Measurements from ENCODE around the gene DUSP12. TPM values are rescaled to one million over a fixed set of nuclear protein-coding genes. Genes with fewer than 3 reads are reported as not detected.
A peak's percentile ranks its signal among the peaks of the same experiment; 100 is the strongest.

The DUSP12 gene
- total and polyA plus RNA-seq, 8 donors, result 13.6 to 53.0 (median 41.7) TPM

DNA sequence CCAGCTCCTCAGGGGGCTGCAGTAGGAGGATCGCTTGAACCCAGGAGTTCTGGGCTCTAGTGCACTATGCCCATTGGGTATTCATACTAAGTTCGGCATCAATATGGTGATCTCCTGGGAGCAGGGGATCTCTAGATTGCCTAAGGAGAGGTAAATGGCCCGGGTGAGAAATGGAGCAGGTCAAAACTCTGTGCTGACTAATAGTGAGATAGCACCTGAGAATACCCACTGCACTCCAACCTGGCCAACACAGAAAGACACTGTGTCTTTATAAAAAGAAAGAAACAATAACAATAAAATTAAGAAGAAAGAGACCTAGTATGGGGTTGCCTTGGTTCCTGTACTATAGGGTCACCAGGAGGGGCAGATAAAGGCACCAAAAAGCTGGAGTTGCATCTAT, 13.7 kb upstream of the DUSP12 start:
- ATAC-seq, result no peak
- intact Hi-C loops (cut with DNase I), result no loop called here
- H3K36me3 ChIP-seq, result no peaks in the 10 kb centered on the region
- peaks cover 0 to 29% of the 10 kb centered on the region in 2 donors for H3K4me1 ChIP-seq
- no peak overlapping the region for H3K27ac ChIP-seq
- DNase-seq, result no peak
- peaks cover 0 to 6% of the 10 kb centered on the region in 2 donors for H3K27me3 ChIP-seq
- TF ChIP-seq, protein P1, sequence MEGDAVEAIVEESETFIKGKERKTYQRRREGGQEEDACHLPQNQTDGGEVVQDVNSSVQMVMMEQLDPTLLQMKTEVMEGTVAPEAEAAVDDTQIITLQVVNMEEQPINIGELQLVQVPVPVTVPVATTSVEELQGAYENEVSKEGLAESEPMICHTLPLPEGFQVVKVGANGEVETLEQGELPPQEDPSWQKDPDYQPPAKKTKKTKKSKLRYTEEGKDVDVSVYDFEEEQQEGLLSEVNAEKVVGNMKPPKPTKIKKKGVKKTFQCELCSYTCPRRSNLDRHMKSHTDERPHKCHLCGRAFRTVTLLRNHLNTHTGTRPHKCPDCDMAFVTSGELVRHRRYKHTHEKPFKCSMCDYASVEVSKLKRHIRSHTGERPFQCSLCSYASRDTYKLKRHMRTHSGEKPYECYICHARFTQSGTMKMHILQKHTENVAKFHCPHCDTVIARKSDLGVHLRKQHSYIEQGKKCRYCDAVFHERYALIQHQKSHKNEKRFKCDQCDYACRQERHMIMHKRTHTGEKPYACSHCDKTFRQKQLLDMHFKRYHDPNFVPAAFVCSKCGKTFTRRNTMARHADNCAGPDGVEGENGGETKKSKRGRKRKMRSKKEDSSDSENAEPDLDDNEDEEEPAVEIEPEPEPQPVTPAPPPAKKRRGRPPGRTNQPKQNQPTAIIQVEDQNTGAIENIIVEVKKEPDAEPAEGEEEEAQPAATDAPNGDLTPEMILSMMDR (IDR thresholded peaks at IDR 0.05), result no peak
- H3K9me3 ChIP-seq, result no peaks in the 10 kb centered on the region
- no peak overlapping the region for H3K4me3 ChIP-seq

DNA sequence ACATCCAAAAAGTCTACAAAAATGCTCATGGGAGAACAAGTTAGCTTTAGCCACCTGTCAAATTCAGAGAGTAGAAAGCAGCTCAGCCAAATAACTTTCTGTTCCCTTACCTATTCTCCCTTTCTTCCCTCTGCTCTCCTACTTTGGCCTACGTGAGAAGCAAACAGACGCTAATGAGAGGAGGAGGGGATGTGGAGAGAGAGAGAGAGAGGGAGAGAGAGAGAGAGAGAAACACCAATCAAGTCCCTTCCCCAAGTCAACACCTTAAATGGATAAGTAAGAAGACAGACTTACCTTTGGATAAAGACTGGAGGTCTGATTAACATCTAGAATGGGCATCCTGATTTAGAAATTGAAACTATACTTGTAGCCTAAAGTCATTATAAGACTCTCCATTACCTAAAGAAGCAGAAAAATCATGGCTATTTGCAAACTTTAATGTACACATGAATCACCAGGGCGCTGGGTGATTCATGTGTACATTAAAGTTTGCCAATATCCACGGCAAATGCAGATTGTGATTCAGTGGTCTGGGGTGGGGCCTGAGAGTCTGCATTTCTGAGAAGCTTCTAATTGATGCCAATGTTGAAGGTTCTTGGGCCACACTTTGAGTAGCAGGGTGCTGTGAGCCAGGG, 13.1 kb upstream of the DUSP12 start:
- Histone ChIP-seq H3K27ac (no peak overlapping the region), H3K27me3 (peaks cover 0 to 6% of the 10 kb centered on the region in 2 donors), H3K4me3 (no peak overlapping the region), H3K4me1 (peaks cover 0 to 36% of the 10 kb centered on the region in 2 donors), H3K9me3 (no peaks in the 10 kb centered on the region), H3K36me3 (no peaks in the 10 kb centered on the region)
- TF ChIP-seq, protein P1 (IDR thresholded peaks at IDR 0.05), result no peak
- DNase-seq (no peak), ATAC-seq (no peak)
- intact Hi-C loops (cut with DNase I), result no loop called here

DNA sequence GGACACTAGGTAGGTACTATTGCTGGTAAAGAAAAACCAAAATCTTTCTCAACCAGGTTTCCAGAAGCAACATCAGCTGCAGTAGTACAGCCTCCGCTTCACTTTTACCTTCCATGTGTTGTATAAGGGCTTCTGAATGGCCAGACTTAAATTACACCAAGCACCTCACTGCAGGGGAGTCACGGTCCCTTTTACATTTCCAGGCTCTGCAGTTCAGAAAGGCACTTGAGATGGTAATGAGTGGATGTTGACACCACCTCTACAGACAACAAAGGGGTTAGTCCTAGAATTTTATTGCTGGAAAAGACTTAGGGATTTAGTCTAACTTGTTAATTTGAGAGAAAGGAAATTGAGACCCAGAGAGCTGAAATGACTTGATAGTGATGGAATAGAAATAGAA, 12.0 kb upstream of the DUSP12 start:
- H3K9me3 ChIP-seq, result no peaks in the 10 kb centered on the region
- H3K27me3 ChIP-seq, result peaks cover 0 to 6% of the 10 kb centered on the region in 2 donors
- no peak overlapping the region for H3K27ac ChIP-seq
- peaks cover 0 to 39% of the 10 kb centered on the region in 2 donors for H3K4me1 ChIP-seq
- no peak overlapping the region for H3K4me3 ChIP-seq
- ATAC-seq (no peak), DNase-seq (no peak)
- TF ChIP-seq, protein P1 (IDR thresholded peaks at IDR 0.05), result no peak
- intact Hi-C loops (cut with DNase I), result no loop called here
- H3K36me3 ChIP-seq, result no peaks in the 10 kb centered on the region

DNA sequence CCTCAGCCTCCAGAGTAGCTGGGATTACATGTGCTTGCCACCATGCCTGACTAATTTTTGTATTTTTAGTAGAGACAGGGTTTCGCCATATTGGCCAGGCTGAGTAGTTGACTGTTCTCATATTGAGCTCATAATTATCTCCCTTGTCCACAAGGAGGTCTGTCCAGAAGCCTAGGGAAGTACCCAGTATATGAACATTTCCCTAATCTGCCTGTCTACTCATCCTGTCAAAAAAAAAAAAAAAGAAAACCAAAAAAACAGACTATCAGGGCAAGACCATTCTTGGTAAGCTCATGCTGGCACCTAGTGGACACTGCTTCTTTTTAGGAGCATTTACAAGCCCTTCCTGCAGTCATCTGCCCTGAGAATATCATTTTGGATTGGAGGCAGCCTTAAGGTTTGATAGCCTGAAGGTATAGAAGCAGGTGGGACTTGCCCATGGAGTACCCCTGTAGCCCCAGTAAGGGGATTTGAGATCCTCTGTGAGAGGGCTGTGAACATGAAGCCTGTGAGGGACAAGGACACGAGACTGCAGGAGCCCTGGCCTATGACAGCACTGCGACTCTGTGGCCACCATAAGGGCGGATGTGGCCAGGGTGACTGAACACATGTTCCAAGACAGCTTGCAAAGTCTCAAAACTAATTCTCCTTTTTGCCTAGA, 10.8 kb upstream of the DUSP12 start:
- intact Hi-C loops (cut with DNase I), result no loop called here
- peaks cover 0 to 6% of the 10 kb centered on the region in 2 donors for H3K27me3 ChIP-seq
- DNase-seq (peak in 3 of 4 donors; percentile 40 to 73 (median 72)), ATAC-seq (peak; percentile 78)
- H3K4me1 ChIP-seq, result peaks cover 0 to 39% of the 10 kb centered on the region in 2 donors
- H3K27ac ChIP-seq, result peak overlapping the region in 1 of 2 donors; percentile 70
- TF ChIP-seq, protein P1 (IDR thresholded peaks at IDR 0.05), result peak; percentile 21 to 45
- no peak overlapping the region for H3K4me3 ChIP-seq
- no peaks in the 10 kb centered on the region for H3K9me3 ChIP-seq
- no peaks in the 10 kb centered on the region for H3K36me3 ChIP-seq

DNA sequence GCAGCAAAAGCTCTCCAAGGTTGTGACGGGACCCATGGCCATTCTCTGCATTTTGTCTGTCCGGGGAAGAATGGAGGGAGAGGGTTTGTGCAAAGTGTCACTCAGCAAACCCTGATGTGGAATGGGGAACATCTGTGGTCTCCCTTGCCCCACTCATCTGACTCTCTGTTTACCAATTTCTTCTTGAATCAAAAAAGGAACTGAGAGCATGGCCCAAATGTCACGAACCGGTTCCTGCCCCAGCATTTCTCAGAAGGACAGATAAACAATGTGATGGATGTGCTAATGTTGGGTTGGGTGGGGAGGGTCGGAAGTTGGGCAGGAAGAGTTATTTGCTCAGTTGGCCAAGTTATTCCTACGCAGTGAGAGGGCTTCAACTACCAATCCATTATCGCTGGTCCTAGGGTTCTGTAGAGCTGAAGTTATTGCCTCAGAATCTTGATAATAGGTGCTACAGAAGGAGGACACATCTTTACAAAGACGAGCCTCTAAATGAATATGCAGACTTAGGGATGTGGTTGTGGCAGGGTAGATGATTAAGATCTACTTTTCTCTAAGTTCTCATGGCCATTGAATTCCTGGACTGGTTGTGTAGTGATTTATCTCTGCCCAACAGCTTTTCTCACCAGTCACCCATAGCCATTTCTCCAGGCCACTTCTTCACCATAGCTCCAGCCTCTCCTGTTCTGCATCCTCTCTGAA, 9.6 kb upstream of the DUSP12 start:
- TF ChIP-seq, protein P1 (IDR thresholded peaks at IDR 0.05), result no peak
- Histone ChIP-seq H3K27ac (peak overlapping the region in 1 of 2 donors; percentile 70), H3K36me3 (no peaks in the 10 kb centered on the region), H3K9me3 (no peaks in the 10 kb centered on the region), H3K4me1 (peaks cover 0 to 39% of the 10 kb centered on the region in 2 donors), H3K4me3 (no peak overlapping the region), H3K27me3 (peaks cover 0 to 6% of the 10 kb centered on the region in 2 donors)
- intact Hi-C loops (cut with DNase I), result loop anchor here in 1 of 2 donors (10.0 kb wide), 1 partner anchor 255 kb away; no protein-coding TSS in a partner anchor
- ATAC-seq, result peak; percentile 36
- DNase-seq, result peak in 1 of 4 donors; percentile 57

Data from left lung (tissue), 10 donors.